Brain microvascular endothelial cell (primary cell): ENCODE results near the gene GALNT9.
"Not testable (repeated sequence)": the region's sequence is repeated elsewhere in the genome, so short reads cannot be mapped to it uniquely, and the experiment has no call there.

Source experiments
- DNase-seq: peaks from one replicate; pipeline ENCODE4 v3.0.0-alpha.2; 2020
- H3K27ac ChIP-seq: fragments of 250-450 bp; sonication (Bioruptor Pico); 2 replicates; pipeline ENCODE4 v1.5.1; 2020; ENCODE audit warnings: mild to moderate bottlenecking, moderate library complexity
- H3K27me3 ChIP-seq: fragments of 250-450 bp; sonication (Bioruptor Pico); replicated peaks from 2 replicates; pipeline ENCODE4 v1.5.1; 2020; ENCODE audit warnings: mild to moderate bottlenecking
- H3K36me3 ChIP-seq: fragments of 250-450 bp; sonication (Bioruptor Pico); replicated peaks from 2 replicates; pipeline ENCODE4 v1.5.1; 2020; ENCODE audit warnings: mild to moderate bottlenecking
- H3K4me3 ChIP-seq: 2 replicates; pipeline ENCODE4 v1.5.1; 2011; ENCODE audit warnings: low read depth, mild to moderate bottlenecking, control low read depth, low read length, moderate library complexity
- in situ Hi-C: cut with HindIII; loops from 2 replicates; pipeline ENCODE4 v1.10.0; 2017; ENCODE audit warnings: low sequenced_read_pairs, low pct_ligation_motif_present
- TF ChIP-seq, protein P1 (sequence below): IDR thresholded peaks from 2 replicates; pipeline ENCODE4 v1.5.1; 2011; ENCODE audit warnings: low read depth, mild to moderate bottlenecking, moderate library complexity, low read length, control low read depth, inconsistent platforms; ENCODE audit errors: missing control alignments

Gene GALNT9

DNA sequence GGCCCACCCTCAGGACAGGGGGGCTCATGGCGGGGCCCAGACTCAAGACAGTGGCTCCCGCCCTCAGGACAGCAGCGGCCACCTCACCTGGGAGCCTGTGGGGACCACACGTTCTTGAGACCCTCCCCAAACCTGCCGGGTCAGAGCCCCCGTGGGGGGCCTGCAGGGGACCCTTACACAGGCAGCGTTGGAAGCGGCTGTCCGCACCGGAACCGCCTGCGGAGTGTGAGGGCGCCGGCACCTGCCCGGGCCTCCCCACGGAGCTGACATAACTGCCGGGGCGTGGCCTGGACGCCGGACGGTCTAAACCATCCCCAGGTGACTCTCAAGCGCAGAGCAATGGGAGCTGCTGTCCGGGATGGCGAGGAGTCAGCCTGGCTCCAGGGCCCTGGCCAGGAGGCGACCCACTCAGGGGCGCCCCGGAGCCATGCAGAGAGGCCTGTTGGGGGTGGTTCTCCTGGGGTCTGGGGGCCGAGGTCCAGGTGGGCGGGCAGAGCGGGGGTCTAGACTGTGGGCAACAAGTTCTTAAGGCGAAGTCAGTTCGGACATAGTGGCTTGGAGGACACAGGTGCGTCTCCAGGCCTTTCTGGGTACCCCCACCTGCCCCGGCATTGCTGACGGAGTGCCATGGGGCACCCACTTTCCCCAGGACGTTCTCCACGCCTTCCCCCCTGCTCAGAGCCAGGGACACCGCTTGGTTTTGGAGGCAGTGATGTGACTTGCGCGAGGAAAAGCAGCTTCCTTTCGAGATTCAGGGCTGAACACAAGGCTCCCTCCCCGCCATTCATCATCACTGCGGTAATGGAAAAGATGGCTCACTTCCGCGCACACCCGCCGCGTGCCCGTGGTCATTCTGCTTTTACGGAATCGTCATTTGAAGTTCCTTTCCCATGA is 23.2 kb downstream of the GALNT9 start:
- Histone ChIP-seq H3K27me3 (no peaks in the 10 kb centered on the region), H3K4me3 (no peak overlapping the region), H3K36me3 (no peaks in the 10 kb centered on the region), H3K27ac (no peak overlapping the region)
- TF ChIP-seq, protein P1, sequence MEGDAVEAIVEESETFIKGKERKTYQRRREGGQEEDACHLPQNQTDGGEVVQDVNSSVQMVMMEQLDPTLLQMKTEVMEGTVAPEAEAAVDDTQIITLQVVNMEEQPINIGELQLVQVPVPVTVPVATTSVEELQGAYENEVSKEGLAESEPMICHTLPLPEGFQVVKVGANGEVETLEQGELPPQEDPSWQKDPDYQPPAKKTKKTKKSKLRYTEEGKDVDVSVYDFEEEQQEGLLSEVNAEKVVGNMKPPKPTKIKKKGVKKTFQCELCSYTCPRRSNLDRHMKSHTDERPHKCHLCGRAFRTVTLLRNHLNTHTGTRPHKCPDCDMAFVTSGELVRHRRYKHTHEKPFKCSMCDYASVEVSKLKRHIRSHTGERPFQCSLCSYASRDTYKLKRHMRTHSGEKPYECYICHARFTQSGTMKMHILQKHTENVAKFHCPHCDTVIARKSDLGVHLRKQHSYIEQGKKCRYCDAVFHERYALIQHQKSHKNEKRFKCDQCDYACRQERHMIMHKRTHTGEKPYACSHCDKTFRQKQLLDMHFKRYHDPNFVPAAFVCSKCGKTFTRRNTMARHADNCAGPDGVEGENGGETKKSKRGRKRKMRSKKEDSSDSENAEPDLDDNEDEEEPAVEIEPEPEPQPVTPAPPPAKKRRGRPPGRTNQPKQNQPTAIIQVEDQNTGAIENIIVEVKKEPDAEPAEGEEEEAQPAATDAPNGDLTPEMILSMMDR: no peak
- no peak for DNase-seq
- in situ Hi-C loops: no loop called here

DNA sequence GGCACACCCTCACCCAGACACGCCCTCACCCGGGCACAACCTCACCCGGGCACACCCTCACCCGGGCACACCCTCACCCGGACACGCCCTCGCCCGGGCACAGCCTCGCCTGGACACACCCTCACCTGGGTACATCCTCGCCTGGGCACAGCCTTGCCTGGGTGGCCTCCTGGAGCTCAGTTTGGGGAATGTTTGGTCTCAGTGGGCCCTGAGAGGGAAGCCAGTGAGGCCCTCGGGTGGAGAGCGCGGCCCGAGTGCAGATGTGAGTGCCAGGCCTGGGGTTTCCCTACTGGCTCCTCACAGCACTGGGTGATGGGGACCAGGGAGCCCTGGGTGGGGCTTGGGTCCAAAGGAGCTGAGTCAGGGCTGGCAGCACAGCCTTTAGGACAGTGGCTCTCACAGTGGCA is 23.8 kb downstream of the GALNT9 start:
- TF ChIP-seq, protein P1: no peak
- Histone ChIP-seq H3K4me3 (no peak overlapping the region), H3K27me3 (no peaks in the 10 kb centered on the region), H3K27ac (no peak overlapping the region), H3K36me3 (no peaks in the 10 kb centered on the region)
- DNase-seq: no peak
- in situ Hi-C loops: no loop called here

DNA sequence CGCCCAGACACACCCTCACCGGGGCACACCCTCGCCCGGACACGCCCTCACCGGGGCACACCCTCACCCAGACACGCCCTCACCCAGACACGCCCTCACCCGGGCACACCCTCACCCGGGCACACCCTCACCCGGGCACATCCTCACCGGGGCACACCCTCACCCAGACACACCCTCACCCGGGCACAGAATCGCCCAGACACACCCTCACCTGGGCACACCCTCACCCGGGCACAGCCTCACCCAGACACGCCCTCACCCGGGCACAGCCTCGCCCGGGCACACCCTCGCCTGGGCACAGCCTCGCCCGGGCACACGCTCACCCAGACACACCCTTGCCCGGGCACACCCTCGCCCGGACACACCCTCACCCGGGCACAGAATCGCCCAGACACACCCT is 24.5 kb downstream of the GALNT9 start:
- H3K4me3 ChIP-seq, in situ Hi-C loops, H3K36me3 ChIP-seq, DNase-seq, H3K27ac ChIP-seq, H3K27me3 ChIP-seq: not testable (repeated sequence)

DNA sequence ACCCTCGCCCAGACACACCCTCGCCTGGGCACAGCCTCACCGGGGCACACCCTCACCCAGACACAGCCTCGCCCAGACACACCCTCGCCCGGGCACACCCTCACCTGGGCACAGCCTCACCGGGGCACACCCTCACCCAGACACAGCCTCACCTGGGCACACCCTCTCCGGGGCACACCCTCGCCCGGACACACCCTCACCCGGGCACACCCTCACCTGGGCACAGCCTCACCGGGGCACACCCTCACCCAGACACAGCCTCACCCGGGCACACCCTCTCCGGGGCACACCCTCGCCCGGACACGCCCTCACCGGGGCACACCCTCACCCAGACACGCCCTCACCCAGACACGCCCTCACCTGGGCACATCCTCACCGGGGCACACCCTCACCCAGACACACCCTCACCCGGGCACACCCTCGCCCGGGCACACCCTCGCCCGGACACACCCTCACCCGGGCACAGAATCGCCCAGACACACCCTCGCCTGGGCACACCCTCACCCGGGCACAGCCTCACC is 25.5 kb downstream of the GALNT9 start:
- H3K4me3 ChIP-seq, H3K36me3 ChIP-seq, H3K27me3 ChIP-seq, H3K27ac ChIP-seq, in situ Hi-C loops, DNase-seq: not testable (repeated sequence)

GRCh38 chr12:132302466-132303358 is 26.7 kb downstream of the GALNT9 start:
- no peaks in the 10 kb centered on the region for H3K27me3 ChIP-seq
- in situ Hi-C loops: no loop called here
- H3K36me3 ChIP-seq: no peaks in the 10 kb centered on the region
- TF ChIP-seq, protein P1: no peak
- no peak for DNase-seq
- no peak overlapping the region for H3K4me3 ChIP-seq
- no peak overlapping the region for H3K27ac ChIP-seq

DNA sequence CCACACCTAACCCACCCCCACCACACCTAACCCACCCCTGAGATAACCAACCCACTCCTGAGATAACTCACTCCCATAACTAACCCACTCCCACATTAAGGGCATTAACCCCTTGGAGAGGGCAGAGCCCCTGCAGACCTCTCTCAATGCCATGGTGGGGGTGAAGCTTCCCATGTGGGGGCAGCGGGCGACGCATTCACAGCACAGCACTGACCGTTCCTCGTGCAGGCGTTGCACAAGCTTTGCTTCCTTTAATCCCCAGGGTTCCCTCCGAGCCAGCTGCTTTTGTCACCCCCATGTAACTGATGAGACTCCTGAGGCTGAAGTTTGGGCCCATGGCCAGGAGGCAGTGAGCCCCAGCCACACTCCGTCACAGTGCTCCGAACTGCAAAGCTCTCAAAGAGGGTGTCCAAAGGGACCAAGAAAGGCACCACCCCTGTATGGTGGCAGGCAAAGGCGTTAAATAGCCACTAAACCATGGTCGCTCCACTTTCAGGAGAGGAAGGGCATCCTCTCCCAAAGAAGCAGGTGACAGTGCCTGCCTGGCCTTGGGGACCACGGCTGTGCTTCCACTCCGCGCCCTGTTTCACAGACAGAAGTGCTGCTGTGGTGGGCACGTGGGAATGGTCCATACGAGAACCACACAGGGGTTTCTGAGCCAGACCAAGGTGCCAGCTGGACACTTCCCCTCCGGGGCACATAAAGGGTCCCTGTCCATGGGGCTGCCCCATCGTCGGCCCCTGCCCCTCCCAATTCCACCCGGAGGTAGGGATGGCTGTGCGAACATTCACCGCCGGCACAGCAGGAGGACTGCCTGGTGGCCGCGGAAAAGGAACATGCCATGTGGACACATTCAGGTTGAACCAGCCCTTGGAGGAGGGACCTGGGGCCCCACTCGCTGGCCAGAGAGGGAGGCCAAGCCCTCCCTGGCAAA is 28.3 kb downstream of the GALNT9 start:
- no peak for DNase-seq
- in situ Hi-C loops: no loop called here
- Histone ChIP-seq H3K4me3 (no peak overlapping the region), H3K27ac (no peak overlapping the region), H3K36me3 (no peaks in the 10 kb centered on the region), H3K27me3 (no peaks in the 10 kb centered on the region)
- TF ChIP-seq, protein P1: no peak
